IPS-15b (cell line): ENCODE measurements around the gene PPL.

Experiments used
- H3K27me3 ChIP-seq: one replicate; pipeline ENCODE4 v1.6.1; 2013; ENCODE audit warnings: low read length; ENCODE audit not compliant: control insufficient read depth, insufficient read depth
- H3K36me3 ChIP-seq: one replicate; pipeline ENCODE4 v1.6.1; 2013; ENCODE audit warnings: low read length; ENCODE audit not compliant: control insufficient read depth, insufficient read depth
- H3K4me1 ChIP-seq: one replicate; pipeline ENCODE4 v1.6.1; 2013; ENCODE audit warnings: mild to moderate bottlenecking, low read length; ENCODE audit not compliant: control insufficient read depth, insufficient read depth
- H3K4me3 ChIP-seq: one replicate; pipeline ENCODE4 v1.5.1; 2013; ENCODE audit warnings: low read depth, low read length
- H3K9ac ChIP-seq: one replicate; pipeline ENCODE4 v1.6.1; 2013; ENCODE audit warnings: low read depth, mild to moderate bottlenecking, low read length
- H3K9me3 ChIP-seq: one replicate; pipeline ENCODE4 v1.6.1; 2013; ENCODE audit warnings: mild to moderate bottlenecking, low read length; ENCODE audit not compliant: control insufficient read depth, insufficient read depth

PPL gene

DNA sequence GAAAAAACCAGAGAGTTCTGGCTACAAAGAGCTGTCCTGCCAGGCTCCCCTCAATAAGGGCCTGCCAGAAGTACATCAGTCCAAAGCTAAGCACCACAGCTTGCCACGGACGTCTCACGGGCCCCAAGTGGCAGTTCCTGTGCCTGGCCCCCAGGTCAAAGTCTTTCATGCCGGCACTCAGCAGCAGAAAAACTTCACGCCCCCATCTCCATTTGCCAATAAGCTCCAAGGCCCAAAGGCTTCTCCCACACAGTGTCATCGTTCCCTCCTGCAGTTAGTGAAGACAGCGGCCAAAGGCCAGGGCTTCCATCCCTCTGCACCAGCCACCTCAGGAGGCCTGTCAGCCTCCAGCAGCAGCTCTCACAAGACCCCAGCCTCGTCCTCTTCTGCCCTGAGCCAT lies 62.3 kb downstream of the PPL start:
- Histone ChIP-seq H3K36me3 (peaks cover 63% of the 10 kb centered on the region), H3K4me3 (no peak overlapping the region)

DNA sequence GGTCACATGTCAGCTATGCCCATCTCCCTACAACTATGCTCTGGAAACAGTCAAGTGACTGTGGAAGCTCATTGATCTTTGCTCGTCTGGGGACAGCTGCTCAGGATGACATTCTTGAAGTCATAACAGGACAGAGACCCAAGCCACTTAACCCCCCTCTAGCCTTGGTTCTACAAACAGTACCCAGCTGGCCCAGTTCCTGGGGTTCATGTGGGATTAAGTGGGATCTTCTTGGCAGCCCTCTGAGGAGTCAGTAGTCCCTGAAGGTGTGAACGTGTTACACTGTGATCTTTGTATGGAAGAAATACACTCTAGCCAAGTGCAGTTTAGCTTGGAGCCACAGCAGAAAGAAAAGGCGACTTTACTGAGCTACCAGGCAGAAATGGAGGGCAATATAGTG lies 63.9 kb downstream of the PPL start:
- peaks cover 59% of the 10 kb centered on the region for H3K36me3 ChIP-seq
- no peak overlapping the region for H3K9ac ChIP-seq
- no peaks in the 10 kb centered on the region for H3K4me1 ChIP-seq
- H3K27me3 ChIP-seq, result no peaks in the 10 kb centered on the region
- no peaks in the 10 kb centered on the region for H3K9me3 ChIP-seq
- no peak overlapping the region for H3K4me3 ChIP-seq

More for the DNA sequence above, 62.3 kb downstream of the PPL start:
- no peaks in the 10 kb centered on the region for H3K4me1 ChIP-seq
- H3K27me3 ChIP-seq, result no peaks in the 10 kb centered on the region
- H3K9ac ChIP-seq, result no peak overlapping the region
- H3K9me3 ChIP-seq, result no peaks in the 10 kb centered on the region

DNA sequence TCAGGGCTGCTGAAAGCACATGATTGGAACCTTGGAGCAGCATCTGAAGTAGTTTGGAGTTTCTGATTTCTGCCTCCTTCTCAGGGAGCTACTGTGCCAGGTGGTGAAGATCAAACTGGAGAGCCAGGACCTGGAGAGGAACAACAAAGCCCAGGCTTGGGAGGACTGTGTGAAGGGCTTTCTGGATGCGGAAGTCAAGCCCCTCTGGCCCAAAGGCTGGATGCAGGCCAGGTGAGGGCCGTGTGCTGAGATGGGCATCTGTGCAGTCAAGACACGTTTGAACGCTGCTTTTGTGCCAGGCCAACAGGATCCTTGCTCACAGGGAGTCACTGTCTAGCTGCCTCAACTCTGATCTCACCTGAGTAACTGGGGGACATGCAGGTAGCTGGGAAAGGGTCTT lies 65.9 kb downstream of the PPL start:
- Histone ChIP-seq H3K9ac (no peak overlapping the region), H3K27me3 (no peaks in the 10 kb centered on the region), H3K36me3 (peaks cover 43% of the 10 kb centered on the region)

DNA sequence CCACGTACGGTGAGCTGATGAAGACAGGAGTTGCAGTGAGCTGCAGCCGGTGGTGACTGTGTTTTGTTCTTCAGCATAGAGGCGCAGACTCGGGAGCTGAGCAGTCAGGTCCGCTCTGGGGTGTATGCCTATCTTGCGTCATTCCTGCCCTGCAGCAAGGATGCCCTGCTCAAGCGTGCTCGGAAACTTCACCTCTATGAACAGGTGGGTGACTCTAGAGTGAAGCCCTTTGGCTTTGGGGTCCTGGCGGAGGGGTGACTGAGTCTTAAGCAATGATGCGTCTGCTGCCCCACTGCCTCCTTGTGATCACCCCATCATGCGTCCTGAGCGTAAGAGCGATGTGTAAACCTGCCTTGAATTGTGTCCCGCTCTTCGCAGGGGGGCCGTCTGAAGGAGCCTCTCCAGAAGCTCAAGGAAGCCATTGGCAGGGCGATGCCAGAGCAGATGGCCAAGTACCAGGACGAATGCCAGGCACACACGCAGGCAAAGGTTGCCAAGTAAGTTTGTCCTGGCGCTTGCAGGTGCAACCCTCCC lies 66.7 kb downstream of the PPL start:
- no peaks in the 10 kb centered on the region for H3K4me1 ChIP-seq
- no peaks in the 10 kb centered on the region for H3K9me3 ChIP-seq
- peaks cover 38% of the 10 kb centered on the region for H3K36me3 ChIP-seq
- no peak overlapping the region for H3K4me3 ChIP-seq
- H3K27me3 ChIP-seq, result no peaks in the 10 kb centered on the region
- no peak overlapping the region for H3K9ac ChIP-seq

More for the DNA sequence above, 65.9 kb downstream of the PPL start:
- H3K4me3 ChIP-seq, result no peak overlapping the region
- no peaks in the 10 kb centered on the region for H3K9me3 ChIP-seq
- H3K4me1 ChIP-seq, result no peaks in the 10 kb centered on the region

DNA sequence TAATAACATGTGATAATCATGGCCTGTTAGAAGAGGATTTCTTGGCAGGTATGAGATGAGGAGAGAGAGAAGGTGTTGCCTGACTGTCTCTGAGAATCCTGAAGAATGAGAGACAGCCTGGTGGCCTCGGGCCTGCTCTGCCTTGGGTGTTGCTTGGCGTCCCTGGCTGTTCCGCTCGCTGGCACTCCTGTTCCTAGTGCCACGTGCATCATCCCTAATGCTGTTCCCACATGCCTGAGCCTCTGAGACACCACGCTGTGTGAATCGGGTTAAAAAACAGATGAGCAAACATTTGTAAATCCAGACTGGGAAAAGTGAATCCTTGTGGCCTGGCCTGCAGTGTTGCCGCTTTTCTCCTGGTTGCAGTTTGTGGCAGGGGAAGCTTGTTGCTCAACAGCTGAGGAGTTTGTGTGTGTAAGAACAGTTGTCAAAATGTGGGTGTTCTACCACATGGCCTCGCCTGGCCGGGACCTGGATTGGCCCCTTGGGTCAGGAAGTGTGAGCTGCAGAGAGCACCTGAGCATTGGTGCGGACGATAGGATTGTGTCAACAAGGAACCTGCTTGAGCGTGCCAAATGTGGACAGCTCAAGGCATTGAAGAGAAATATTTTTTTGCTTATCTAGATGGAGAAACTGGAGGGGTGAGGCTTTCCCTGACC lies 67.7 kb downstream of the PPL start:
- Histone ChIP-seq H3K4me1 (no peaks in the 10 kb centered on the region), H3K36me3 (peaks cover 29% of the 10 kb centered on the region), H3K27me3 (no peaks in the 10 kb centered on the region)

DNA sequence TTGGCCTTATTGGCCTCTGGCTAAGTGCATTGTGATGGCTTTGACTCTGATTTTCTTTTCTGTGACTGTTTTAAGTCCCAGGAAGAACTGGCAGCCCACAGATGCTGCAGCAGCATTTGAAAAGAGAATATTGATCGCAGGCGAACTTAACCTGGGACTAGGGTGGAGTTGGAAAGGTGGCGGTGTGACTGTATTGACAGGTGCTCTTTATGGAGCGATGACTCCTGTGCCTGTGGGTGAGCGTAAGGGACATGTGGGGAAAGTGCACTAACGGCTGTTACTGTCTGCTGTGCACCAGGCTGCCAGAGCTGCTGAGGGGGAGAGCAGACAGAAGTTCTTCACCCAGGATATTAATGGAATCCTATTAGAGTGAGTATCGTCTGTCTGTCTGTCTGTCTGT lies 68.4 kb downstream of the PPL start:
- Histone ChIP-seq H3K9ac (no peak overlapping the region), H3K4me3 (no peak overlapping the region), H3K36me3 (peaks cover 22% of the 10 kb centered on the region), H3K27me3 (no peaks in the 10 kb centered on the region), H3K9me3 (no peaks in the 10 kb centered on the region), H3K4me1 (no peaks in the 10 kb centered on the region)

More for the DNA sequence above, 67.7 kb downstream of the PPL start:
- Histone ChIP-seq H3K4me3 (no peak overlapping the region), H3K9me3 (no peaks in the 10 kb centered on the region), H3K9ac (no peak overlapping the region)

DNA sequence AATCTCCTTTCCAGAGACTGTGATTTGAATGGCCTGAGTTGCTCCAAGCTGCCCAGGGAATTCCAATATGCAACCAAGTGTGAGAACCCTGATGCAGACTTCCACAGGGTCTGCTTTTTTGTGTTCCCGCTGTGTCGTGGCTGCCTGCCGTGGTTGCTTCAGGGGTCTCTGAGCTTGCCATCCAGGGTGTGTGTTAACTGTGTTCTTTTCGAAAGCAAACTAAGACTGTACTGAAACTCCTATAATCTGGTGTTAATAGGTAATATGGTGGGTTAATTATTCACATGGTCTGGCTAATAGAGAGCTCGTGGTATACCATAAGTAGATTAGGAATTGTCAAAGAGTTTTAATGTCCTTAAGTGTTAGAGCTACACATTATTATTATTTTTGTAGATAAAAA lies 68.9 kb downstream of the PPL start:
- H3K9me3 ChIP-seq, result no peaks in the 10 kb centered on the region
- no peak overlapping the region for H3K9ac ChIP-seq
- peaks cover 19% of the 10 kb centered on the region for H3K36me3 ChIP-seq
- no peaks in the 10 kb centered on the region for H3K27me3 ChIP-seq
- H3K4me1 ChIP-seq, result no peaks in the 10 kb centered on the region
- no peak overlapping the region for H3K4me3 ChIP-seq

DNA sequence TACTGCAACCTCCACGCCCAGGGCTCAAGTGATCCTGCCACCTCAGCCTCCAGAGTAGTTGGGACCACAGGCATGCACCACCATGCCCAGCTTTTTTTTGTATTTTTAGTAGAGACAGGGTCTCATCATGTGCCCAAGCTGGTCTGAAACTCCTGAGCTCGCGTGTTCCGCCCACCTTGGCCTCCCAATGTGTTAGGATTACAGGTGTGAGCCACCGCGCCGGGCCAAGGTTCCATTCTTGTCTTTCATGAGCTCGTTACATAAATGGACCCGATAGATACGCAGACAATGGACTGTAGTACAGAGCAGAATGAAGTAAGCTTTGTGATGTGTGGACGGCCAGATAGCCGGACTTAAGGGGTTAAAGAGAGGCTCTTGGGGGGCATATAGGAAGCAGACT lies 70.4 kb downstream of the PPL start:
- Histone ChIP-seq H3K4me1 (no peaks in the 10 kb centered on the region), H3K4me3 (no peak overlapping the region), H3K36me3 (peaks cover 18% of the 10 kb centered on the region), H3K9ac (no peak overlapping the region), H3K9me3 (no peaks in the 10 kb centered on the region), H3K27me3 (no peaks in the 10 kb centered on the region)

DNA sequence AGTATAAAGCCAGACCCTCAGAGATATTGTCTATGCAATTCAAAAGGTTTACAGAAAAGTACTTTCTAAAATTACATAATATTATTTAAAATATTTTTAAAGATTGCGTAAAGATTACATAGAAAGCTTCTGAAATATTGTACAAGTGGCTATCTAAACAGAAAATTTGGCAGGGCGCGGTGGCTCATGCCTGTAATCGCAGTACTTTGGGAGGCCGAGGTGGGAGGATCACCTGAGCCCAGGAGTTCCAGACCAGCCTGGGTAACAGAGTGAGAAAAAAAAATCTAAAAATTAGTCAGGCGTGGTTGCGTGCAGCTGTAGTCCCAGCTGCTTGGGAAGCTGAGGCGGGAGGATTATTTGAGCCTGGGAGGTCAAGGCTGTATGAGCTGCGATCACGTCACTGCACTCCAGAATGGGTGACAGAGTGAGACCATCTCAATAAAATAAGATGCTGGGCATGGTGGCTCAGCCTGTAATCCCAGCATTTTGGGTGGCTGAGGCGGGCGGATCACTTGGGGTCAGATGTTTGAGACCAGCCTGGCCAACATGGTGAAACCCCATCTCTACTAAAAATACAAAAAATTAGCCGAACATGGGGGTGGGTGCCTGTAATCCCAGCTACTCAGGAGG lies 71.6 kb downstream of the PPL start:
- H3K27me3 ChIP-seq, result no peaks in the 10 kb centered on the region
- no peaks in the 10 kb centered on the region for H3K4me1 ChIP-seq
- H3K9ac ChIP-seq, result no peak overlapping the region
- H3K9me3 ChIP-seq, result no peaks in the 10 kb centered on the region
- peaks cover 16% of the 10 kb centered on the region for H3K36me3 ChIP-seq
- no peak overlapping the region for H3K4me3 ChIP-seq

DNA sequence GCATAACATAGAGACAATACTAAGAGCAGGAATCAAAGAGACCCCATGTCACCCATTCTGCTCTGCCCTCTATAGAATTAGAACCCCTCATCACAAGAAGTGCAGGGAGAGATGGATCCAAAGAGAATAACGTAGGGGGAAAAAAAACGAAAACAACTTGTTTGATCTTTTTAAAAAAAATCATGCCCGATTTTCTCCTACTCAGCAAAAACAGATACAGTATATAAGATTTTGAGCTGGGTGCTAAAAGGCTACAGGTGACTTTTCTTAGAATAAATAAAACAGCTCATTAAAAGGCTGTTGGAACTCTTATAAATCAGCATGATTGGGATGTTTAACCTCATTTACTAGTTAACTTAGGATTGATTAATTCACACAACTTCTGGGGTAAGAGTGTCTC lies 72.2 kb downstream of the PPL start:
- no peak overlapping the region for H3K4me3 ChIP-seq
- peaks cover 18% of the 10 kb centered on the region for H3K36me3 ChIP-seq
- H3K27me3 ChIP-seq, result no peaks in the 10 kb centered on the region
- no peaks in the 10 kb centered on the region for H3K4me1 ChIP-seq
- H3K9me3 ChIP-seq, result no peaks in the 10 kb centered on the region
- no peak overlapping the region for H3K9ac ChIP-seq

DNA sequence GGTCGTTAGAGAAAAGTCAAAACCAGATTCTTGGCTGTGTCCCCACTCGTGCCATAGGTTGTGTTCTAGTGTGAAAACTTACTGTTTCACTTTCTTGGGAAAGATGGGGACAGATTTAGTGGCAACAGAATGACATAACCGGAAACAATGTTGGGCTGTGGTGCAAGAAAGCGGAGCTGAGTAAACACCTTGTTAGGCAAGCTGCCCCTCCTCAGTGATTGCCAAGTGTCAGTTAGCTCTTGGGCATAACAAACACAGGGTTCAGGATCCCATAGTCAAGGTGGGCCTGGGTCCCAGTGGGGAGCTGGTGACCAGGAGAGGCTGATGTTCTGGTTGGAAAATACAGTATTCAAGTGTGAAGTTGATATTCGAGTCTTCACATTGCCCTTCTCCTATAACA lies 74.3 kb downstream of the PPL start:
- H3K27me3 ChIP-seq, result no peaks in the 10 kb centered on the region
- no peak overlapping the region for H3K9ac ChIP-seq
- peaks cover 36% of the 10 kb centered on the region for H3K36me3 ChIP-seq
- H3K9me3 ChIP-seq, result no peaks in the 10 kb centered on the region
- no peak overlapping the region for H3K4me3 ChIP-seq
- no peaks in the 10 kb centered on the region for H3K4me1 ChIP-seq

DNA sequence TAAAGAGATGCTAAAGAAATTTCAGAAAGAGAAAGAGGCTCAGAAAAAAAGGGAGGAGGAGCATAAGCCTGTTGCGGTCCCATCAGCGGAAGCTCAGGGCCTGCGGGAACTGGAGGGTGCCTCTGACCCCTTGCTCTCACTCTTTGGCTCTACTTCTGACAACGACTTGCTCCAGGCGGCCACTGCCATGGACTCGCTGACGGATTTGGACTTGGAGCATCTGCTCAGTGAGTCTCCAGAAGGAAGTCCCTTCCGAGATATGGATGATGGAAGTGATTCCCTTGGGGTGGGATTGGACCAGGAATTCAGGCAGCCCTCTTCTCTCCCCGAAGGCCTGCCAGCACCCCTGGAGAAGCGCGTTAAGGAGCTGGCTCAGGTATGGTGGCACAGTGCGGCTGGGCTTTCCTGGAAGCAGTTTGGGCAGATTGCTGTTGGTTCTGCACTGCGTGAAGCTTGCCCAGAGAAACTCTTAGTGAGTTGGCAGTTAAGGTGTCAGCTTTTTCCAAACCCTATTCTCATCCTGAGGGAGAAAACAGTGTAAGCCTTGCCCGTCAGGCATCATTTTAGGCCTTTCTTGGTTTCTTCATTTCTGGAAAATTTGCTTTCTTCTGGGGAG lies 76.1 kb downstream of the PPL start:
- Histone ChIP-seq H3K9ac (no peak overlapping the region), H3K36me3 (peaks cover 40% of the 10 kb centered on the region), H3K4me1 (no peaks in the 10 kb centered on the region)

More for the DNA sequence above, 76.1 kb downstream of the PPL start:
- Histone ChIP-seq H3K9me3 (no peaks in the 10 kb centered on the region), H3K27me3 (no peaks in the 10 kb centered on the region), H3K4me3 (no peak overlapping the region)
